HG02943 (cell line): ENCODE measurements around the gene GOLGA6L7.
"Not testable (repeated sequence)": the region's sequence is repeated elsewhere in the genome, so short reads cannot be mapped to it uniquely, and the experiment has no call there.

Experiments
- ATAC-seq: cut with Tn5 transposase; IDR thresholded peaks from one replicate; pipeline ENCODE4 v1.9.1; 2021; ENCODE audit warnings: mild to moderate bottlenecking, low read depth, moderate library complexity; ENCODE audit not compliant: unreplicated experiment

The GOLGA6L7 gene

DNA sequence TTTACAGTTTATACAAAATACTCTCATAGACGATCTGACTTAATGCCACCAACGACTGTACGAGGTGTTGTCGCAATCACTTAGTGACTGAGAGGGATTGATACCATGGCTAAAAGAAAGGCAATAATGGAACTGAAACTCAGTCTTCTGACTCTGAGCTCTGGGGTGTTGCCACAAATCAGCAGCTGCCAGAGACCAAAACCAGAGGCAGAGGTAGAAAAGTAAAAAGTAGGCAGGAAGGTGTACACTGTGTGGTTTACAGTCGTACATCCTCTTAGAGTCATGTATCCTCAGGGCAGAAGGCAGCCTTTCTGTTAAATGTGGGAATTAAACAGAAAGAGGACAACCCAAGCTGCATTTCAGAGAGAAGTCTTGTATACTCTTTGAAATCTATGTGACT lies 1.2 kb downstream of the GOLGA6L7 start:
- peak; percentile 76 for ATAC-seq

DNA sequence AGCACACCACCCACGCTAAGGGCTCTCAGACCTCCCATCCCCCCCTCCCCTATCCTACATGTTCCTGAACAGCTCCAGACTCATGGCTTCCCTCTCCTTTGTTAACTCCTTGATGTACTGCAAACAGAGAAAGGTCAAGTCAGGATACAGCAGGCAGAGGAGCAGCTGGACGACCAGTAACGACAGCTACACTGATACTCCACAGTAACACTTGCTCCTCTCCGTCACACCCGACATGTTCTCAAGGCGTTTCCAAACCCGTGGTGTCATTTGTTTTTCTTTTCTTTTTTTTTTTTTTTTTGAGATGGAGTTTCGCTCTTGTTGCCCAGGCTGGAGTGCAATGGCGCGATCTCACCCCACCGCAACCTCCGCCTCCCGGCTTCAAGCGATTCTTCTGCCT lies 4.3 kb downstream of the GOLGA6L7 start:
- not testable (repeated sequence) for ATAC-seq

DNA sequence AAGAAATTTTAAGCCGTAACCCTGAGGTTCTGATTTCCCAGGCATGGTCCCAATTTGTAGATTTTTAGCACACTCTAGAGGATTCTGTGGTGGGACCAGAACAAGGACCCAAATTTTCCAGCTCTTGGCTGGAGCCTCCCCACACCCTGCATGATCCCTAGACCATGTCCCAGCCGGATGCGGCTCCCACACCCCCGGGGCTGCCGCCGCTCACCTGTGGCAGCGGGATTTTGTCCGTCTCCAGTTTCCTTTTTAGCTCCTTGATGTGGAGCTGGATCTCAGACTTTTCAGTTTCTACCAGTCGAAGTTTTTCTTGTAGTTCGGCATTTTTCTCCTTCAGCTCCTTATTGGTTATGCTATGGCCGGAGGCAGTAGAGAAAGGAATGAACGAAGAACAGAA lies 4.9 kb downstream of the GOLGA6L7 start:
- ATAC-seq = not testable (repeated sequence)

DNA sequence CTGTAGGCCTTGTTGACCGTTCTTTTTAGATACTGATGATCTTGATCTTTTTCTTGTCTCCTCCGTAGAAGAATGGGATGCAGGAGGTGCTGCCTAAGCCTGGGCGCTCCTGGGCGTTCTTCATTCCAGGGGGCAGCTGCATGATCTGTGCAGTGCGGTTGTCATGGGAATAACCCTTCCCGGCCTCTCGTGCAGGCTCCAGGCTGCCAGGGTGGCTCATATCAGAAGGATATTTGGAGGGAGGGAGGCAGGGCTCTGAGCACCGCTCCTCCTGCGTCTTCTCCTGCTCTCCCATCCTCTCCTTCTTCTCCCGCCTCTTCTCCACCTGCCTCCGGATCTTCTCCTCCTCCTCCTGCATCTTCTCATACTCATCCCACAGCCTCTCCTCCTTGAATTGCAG lies 6.2 kb downstream of the GOLGA6L7 start:
- ATAC-seq = not testable (repeated sequence)

DNA sequence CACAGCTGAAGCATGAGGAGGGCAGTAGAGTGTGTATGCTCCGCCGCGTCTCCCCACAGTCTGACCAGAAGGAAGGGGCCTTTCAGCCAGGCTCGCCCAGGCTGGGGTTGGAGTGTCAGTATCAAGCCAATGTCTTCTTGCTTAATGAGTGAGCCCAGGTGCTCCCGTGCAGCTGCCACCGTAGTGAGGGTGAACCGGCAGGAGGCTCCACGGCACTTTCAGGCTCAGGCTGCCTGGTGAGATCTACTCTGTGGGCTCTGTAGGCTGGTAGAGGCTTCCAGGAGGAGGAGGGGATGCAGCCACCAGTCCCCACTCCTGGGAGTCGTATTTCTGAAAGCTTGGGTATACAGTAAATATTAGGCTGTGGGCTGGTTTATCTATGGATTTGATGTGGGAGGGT lies 8.2 kb downstream of the GOLGA6L7 start:
- not testable (repeated sequence) for ATAC-seq

GRCh38 chr15:28834957-28835585 lies 13.4 kb downstream of the GOLGA6L7 start:
- ATAC-seq = not testable (repeated sequence)

DNA sequence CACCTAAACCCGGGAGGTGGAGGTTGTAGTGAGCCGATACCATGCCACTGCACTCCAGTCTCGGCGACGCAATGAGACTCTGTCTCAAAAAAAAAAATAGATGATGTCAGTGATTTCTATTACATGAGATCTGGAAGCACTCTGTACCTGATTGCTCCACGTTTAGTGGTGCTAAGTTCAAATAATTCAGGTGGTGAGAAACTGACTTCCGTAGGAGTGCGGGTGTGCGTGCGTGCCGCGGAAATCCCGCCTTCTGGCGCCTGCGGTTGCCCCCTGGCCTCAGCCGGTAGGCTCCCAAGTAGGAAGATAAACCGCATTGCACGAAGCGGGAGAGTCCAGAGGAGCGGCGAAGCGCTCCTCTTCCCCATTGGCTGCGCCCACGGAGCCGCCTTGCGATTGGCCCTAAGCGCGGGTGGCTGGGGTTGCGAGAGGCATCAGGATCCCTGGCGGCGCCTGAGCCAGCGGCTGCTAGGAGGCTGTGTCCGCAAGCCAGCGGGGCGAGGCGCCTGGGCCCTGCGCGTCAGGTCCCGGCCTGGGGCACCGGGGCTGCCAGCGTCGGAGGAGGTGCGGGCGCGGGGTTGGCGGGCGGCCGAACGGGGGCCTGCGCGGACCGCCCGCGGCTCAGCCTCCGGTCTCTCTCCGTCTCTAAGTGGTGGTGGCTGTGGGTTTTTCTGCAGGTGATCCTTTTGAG lies 16.4 kb downstream of the GOLGA6L7 start:
- ATAC-seq = not testable (repeated sequence)

- ATAC-seq = not testable (repeated sequence)
These were observed 27.0 kb downstream of the GOLGA6L7 start for GRCh38 chr15:28821420-28821819.

- not testable (repeated sequence) for ATAC-seq
These were observed 28.5 kb downstream of the GOLGA6L7 start for GRCh38 chr15:28819930-28820295.

GRCh38 chr15:28819019-28819929 lies 29.2 kb downstream of the GOLGA6L7 start:
- not testable (repeated sequence) for ATAC-seq

DNA sequence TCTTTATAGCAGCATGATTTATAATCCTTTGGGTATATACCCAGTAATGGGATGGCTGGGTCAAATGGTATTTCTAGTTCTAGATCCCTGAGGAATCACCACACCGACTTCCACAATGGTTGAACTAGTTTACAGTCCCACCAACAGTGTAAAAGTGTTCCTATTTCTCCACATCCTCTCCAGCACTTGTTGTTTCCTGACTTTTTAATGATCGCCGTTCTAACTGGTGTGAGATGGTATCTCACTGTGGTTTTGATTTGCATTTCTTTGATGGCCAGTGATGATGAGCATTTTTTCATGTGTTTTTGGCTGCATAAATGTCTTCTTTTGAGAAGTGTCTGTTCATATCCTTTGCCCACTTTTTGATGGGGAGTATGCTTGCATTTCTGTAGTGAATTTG lies 30.3 kb downstream of the GOLGA6L7 start:
- not testable (repeated sequence) for ATAC-seq

GRCh38 chr15:28814059-28814458 lies 34.4 kb downstream of the GOLGA6L7 start:
- not testable (repeated sequence) for ATAC-seq

DNA sequence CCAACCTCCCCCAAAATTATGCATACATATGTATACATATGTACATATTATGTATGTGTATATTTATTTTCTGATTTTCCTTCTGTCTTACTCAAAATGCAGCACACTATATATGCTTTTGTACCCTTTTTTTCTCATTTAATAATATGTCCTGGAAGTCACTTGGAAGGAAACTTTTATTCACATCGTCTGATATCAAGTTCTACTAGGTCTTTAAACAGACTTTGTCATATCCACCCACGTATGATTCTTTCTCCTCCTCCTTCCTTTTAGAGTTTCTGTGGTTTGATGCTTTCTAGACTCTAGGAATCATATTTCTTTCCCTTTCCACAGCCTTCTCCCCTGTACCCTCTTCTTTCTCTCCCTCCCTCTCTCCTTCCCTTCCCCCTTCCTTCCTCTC lies 35.1 kb downstream of the GOLGA6L7 start:
- not testable (repeated sequence) for ATAC-seq

DNA sequence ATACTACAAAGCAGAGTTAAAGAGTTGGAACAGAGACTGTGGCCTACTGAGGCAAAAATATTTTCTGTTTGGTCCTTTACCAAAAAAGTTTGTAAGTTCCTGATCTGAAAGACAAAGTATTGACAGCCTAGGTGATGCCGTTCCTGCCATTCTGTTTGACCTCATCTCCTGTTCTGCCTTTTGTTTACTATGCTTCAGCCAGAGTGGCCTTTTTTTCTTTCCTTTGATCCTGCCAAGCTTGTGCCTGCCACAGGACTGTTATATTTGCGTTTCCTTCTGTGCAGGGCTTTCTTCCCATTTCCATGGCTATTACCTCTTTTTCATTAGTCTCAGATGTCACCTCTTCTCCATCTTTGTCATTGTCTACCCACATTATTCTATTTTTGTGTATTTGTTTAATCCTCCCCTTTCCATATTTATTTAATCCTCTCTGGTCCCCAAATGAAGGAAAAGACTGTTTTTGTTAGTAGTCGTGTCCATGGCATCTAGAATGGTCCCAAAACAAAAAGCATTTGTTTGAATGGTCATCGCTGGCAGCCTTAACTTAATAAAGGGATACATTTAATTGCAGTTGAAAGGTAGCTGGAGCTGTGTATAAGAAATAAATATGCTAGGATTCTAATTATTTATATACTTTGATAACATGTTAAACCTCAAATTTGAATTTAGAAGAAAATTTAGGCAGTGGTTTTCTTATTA lies 36.4 kb downstream of the GOLGA6L7 start:
- ATAC-seq = not testable (repeated sequence)

DNA sequence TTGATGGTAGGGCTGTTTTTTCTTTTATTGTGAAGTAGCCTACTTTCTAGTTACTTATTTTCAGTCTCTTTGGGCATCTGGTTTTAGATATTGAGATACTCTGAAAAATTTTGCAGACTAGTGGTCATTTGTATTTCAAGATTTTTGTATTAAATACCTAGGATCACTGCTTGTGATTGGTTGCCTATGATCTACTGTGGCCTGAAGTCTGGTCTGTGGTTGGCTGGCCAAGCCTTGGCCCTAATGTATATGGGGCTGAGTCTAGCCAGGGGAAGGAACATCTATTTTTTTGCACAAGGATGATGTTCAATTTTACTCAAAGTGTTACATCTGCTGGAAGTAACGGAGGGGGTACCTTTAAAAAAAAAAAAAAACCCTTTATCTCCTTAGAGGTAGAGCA lies 38.0 kb downstream of the GOLGA6L7 start:
- not testable (repeated sequence) for ATAC-seq

DNA sequence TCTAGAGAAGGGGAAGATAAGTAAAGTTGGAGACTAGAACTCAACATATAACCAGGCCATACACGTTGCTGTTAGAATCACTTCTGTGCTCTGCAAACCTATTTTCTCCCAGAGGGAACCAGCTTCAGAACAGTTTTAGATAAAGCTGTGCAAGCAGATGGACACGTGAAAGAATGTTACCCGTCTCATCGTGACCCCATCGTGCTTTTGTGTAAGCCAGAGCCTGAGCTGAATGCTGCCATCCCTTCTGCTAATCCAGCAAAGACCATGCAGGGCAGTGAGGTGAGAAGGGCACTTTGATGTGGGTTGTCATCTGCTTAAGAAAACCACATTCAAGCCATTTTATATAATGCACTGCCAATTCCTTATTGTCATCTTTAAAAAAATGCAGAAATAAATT lies 40.3 kb downstream of the GOLGA6L7 start:
- ATAC-seq = not testable (repeated sequence)

- ATAC-seq = not testable (repeated sequence)
These were observed 48.1 kb downstream of the GOLGA6L7 start for GRCh38 chr15:28800366-28800765.

DNA sequence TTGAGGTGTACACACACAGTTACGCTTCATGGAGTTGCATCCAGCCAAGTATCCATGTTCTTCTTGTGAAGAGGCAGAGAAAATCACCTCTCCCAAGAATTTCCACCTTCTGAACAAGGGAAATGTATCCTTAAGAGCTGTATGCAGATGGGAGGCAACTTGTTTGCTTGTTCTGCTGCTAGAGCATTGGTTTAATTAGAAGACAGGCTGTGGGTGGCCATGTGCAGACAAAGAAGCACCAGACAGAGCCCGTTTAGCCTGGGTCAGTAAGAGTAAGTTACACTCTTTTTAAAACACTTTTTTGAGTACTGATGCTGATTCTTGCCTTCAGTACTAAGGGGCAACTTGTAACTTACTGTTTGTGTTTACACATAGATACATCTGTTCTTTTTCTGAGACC lies 50.2 kb downstream of the GOLGA6L7 start:
- ATAC-seq = not testable (repeated sequence)

DNA sequence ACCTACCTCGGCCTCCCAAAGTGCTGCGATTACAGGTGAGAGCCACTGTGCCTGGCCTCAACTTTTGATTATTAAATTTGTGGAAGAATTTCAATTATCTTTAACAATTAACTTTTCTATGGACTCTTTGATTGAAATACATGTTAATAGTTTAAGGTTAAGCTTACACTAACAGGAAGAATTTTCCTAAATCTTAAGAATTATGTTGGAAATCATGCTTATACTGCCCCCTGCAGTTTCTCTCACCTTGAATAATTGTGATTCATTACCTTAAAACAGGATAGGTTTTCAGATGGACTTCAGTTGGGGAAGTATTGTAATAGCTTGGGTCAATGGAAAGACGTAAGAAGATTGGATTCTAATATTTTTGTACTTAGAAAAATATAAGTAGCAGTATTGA lies 54.2 kb downstream of the GOLGA6L7 start:
- ATAC-seq = not testable (repeated sequence)
